ENCODE measurements around the gene ZMAT5. TPM values are rescaled to one million over a fixed set of nuclear protein-coding genes. Genes with fewer than 3 reads are reported as not detected.

ZMAT5 gene
- total and polyA plus RNA-seq, 2 of the 13 experiments (the other 11 are each of a cell fraction or from before 2014, with no cell fraction given), result 20.7 to 27.8 TPM

DNA sequence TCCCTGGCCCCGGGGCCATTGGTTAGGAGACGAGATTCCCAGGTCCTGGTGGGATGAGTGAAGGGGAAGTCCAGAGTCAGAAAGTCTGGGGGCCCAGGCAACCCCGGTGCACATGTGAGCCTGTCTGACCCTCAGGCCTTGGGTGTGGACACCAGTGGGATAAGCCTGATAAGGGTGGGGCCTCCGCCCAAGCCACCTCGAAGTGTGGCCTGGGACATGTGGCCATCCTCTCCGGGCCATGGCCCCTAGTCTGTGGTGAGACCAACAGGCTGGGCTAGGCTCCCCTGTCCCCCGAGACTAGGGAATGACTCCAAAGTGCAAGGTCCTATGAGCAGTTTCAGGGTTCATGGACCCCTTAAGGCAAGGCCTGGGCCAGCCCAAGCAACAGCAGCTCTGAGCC is 40.7 kb downstream of the ZMAT5 start:
- CTCF ChIA-PET (ENCODE audit: low intra/inter-chr PET ratio, low total read pairs), result no interaction called here

DNA sequence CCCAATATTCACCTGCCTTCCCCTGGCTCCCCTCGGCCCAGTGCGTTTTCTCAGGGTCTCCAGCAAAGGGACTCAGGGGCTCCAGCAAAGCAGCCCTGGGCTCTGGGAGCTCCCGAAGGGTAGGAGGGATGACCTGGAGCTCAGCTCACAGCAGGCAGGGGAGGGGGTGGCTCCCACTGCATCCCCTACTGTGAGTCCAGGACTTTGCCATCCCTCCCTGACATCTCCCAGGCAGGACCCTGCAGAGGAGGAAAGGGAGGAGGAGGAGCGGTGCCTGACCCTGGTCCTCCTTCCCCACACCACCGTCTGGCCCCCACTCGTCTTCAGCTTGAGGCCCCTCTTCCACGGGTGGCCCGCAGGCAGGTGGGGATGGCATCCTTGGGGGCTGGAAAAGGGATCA is 42.0 kb downstream of the ZMAT5 start:
- H3K9ac ChIP-seq (ENCODE audit: insufficient read depth, low read depth, low read length), result no peak overlapping the region
- no peak overlapping the region for H3K4me3 ChIP-seq (replicated peaks in 1 of 3; ENCODE audit: insufficient read depth in 1 of 3, low read depth in 2 of 3, low read length in 3 of 3)
- no peak overlapping the region for H3K4me2 ChIP-seq (ENCODE audit: low read depth, low read length)
- CTCF ChIA-PET (ENCODE audit: low intra/inter-chr PET ratio, low total read pairs), result no interaction called here
- POLR2A ChIA-PET, result no interaction called here
- 0 out of 2 replicates have a peak, but pooled peaks cover 9% of the 10 kb centered on the region for H4K20me1 ChIP-seq (ENCODE audit: insufficient read depth, low read length)
- in situ Hi-C loops (cut with HindIII; ENCODE audit: extremely low pct_ligation_motif_present, low pct_unique_long_range_greater_than_20kb), result no loop called here
- H3K36me3 ChIP-seq (replicated peaks in 1 of 2; ENCODE audit: control insufficient read depth in 1 of 2, insufficient read depth in 2 of 2, low read length in 2 of 2), result no peaks in the 10 kb centered on the region
- TF ChIP-seq ASH2L (IDR thresholded peaks at IDR 0.05; ENCODE audit: insufficient read length, low read depth, low read length) (no peak), ZNF432 (CRISPR knock-in tag; IDR thresholded peaks at IDR 0.05; ENCODE audit: borderline replicate concordance) (no peak), ZNF770 (CRISPR knock-in tag; IDR thresholded peaks at IDR 0.05) (no peak), KDM2A (CRISPR knock-in tag; IDR thresholded peaks at IDR 0.05; ENCODE audit: borderline replicate concordance, low read depth) (no peak), RORA (CRISPR knock-in tag; IDR thresholded peaks at IDR 0.05) (no peak), ZNF782 (CRISPR knock-in tag; IDR thresholded peaks at IDR 0.05; ENCODE audit: borderline replicate concordance) (no peak), ZNF569 (CRISPR knock-in tag; IDR thresholded peaks at IDR 0.05; ENCODE audit: borderline replicate concordance) (no peak)
- H3K79me2 ChIP-seq (ENCODE audit: insufficient read depth, low read length), result no peaks in the 10 kb centered on the region
- intact Hi-C loops (cut with micrococcal nuclease; ENCODE audit: unreplicated experiment), result no loop called here
- peaks cover 12% of the 10 kb centered on the region; the same call in 1 of the 2 replicates for H3K4me1 ChIP-seq (ENCODE audit: insufficient read depth, low read length)
- 12% methylated on average over 5 of the region's 8 CpGs for WGBS (ENCODE audit: low lambda C conversion rate)
- FAIRE-seq (no peak), DNase-seq (ENCODE audit: low spot score) (no peak), ATAC-seq (no peak)
- H3K9me3 ChIP-seq (ENCODE audit: low read length), result no peaks in the 10 kb centered on the region
- no TSS peak for BruUV-seq (replicated peaks)
- H3K27me3 ChIP-seq (ENCODE audit: control insufficient read depth in 1 of 2, insufficient read depth in 2 of 2, low read length in 2 of 2), result peaks cover 18 to 56% of the 10 kb centered on the region in 2 experiments; a peak in 4 of 5 replicates
- H3K27ac ChIP-seq (ENCODE audit: extremely low read length, insufficient read depth, low read length), result no peak overlapping the region
- H2AFZ ChIP-seq (ENCODE audit: low read length), result no peak overlapping the region

More for the DNA sequence above, 40.7 kb downstream of the ZMAT5 start:
- Histone ChIP-seq H3K9me3 (ENCODE audit: low read length) (no peaks in the 10 kb centered on the region), H2AFZ (ENCODE audit: low read length) (no peak overlapping the region), H3K27ac (ENCODE audit: extremely low read length, insufficient read depth, low read length) (no peak overlapping the region), H3K79me2 (ENCODE audit: insufficient read depth, low read length) (no peaks in the 10 kb centered on the region), H3K4me1 (ENCODE audit: insufficient read depth, low read length) (peaks cover 12% of the 10 kb centered on the region; the same call in 1 of the 2 replicates), H3K9ac (ENCODE audit: insufficient read depth, low read depth, low read length) (no peak overlapping the region), H4K20me1 (ENCODE audit: insufficient read depth, low read length) (0 out of 2 replicates have a peak, but pooled peaks cover 9% of the 10 kb centered on the region), H3K4me3 (replicated peaks in 1 of 3; ENCODE audit: insufficient read depth in 1 of 3, low read depth in 2 of 3, low read length in 3 of 3) (no peak overlapping the region; a peak in 1 of 6 replicates), H3K36me3 (replicated peaks in 1 of 2; ENCODE audit: control insufficient read depth in 1 of 2, insufficient read depth in 2 of 2, low read length in 2 of 2) (peaks cover 0 to 1% of the 10 kb centered on the region in 2 experiments; a peak in 1 of 5 replicates), H3K27me3 (ENCODE audit: control insufficient read depth in 1 of 2, insufficient read depth in 2 of 2, low read length in 2 of 2) (peaks cover 18 to 51% of the 10 kb centered on the region in 2 experiments; a peak in 4 of 5 replicates), H3K4me2 (ENCODE audit: low read depth, low read length) (0 out of 2 replicates have a peak overlapping the region, but pooled peaks have one; percentile 16)
- FAIRE-seq (no peak), DNase-seq (ENCODE audit: low spot score) (no peak), ATAC-seq (peak; percentile 2; the same call in 1 of the 3 replicates)
- no TSS peak for BruUV-seq (replicated peaks)
- intact Hi-C loops (cut with micrococcal nuclease; ENCODE audit: unreplicated experiment) (no loop called here), in situ Hi-C loops (cut with HindIII; ENCODE audit: extremely low pct_ligation_motif_present, low pct_unique_long_range_greater_than_20kb) (no loop called here)
- TF ChIP-seq, protein P1, sequence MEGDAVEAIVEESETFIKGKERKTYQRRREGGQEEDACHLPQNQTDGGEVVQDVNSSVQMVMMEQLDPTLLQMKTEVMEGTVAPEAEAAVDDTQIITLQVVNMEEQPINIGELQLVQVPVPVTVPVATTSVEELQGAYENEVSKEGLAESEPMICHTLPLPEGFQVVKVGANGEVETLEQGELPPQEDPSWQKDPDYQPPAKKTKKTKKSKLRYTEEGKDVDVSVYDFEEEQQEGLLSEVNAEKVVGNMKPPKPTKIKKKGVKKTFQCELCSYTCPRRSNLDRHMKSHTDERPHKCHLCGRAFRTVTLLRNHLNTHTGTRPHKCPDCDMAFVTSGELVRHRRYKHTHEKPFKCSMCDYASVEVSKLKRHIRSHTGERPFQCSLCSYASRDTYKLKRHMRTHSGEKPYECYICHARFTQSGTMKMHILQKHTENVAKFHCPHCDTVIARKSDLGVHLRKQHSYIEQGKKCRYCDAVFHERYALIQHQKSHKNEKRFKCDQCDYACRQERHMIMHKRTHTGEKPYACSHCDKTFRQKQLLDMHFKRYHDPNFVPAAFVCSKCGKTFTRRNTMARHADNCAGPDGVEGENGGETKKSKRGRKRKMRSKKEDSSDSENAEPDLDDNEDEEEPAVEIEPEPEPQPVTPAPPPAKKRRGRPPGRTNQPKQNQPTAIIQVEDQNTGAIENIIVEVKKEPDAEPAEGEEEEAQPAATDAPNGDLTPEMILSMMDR (CRISPR knock-in tag; IDR thresholded peaks at IDR 0.05), result 0 out of 2 replicates have a peak, but pooled peaks have one; percentile 2
- TF ChIP-seq SRSF1 (optimal IDR thresholded peaks at IDR 0.05; ENCODE audit: low read depth, low read length) (no peak), CAMTA2 (CRISPR knock-in tag; IDR thresholded peaks at IDR 0.05; ENCODE audit: borderline replicate concordance) (no peak), RFX1 (IDR thresholded peaks at IDR 0.05) (no peak), ZNF550 (CRISPR knock-in tag; IDR thresholded peaks at IDR 0.05; ENCODE audit: borderline replicate concordance) (no peak)
- WGBS (ENCODE audit: low lambda C conversion rate), result 33% methylated on average over 2 of the region's 7 CpGs
- POLR2A ChIA-PET, result no interaction called here
